GM12865 (cell line): ENCODE measurements around the gene IQCB1.

Source experiments
- DNase-seq: peaks from one replicate; pipeline ENCODE4 v3.0.0; 2010; ENCODE audit warnings: low read depth
- H3K4me3 ChIP-seq: 2 replicates; pipeline ENCODE4 v1.5.1; 2011; ENCODE audit warnings: mild to moderate bottlenecking, low read depth, low read length, control low read depth
- TF ChIP-seq, protein P1 (sequence below): IDR thresholded peaks from 2 replicates; pipeline ENCODE4 v1.5.1; 2011; ENCODE audit warnings: low read length, control low read depth, low read depth, inconsistent platforms; ENCODE audit not compliant: insufficient read depth; ENCODE audit errors: missing control alignments

IQCB1 gene

DNA sequence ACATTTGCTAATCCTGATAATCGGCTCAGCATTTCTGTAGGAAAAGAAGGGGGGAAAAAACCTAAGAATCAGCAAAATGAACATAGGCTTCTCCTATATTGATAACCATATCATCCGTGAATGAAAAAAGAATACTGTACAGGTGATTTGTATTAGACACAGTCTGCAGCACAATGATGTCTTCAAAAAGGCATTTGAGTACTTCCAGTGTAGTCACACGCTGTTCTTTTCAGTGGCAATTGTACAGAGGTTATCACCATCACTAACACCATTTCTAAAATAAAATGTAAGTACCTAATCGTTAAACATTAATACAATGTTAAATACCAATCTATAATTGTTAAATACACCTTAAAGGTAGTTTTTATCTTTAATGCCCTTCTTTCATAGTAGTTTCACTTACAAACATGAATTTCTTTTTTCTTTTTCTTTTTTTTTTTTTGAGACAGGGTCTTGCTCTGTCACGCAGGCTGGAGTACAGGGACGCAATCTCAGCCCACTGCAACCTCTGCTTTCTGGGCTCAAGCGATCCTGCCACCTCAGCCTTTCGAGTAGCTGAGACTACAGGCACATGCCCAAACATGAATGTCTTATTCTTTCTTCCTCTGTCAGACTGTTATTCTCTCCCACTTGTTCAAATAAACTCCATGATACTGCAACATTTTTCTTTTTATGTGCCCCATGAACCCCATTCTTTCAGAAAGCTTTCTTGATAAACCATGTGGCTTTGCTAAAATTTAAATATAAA is 103.7 kb downstream of the IQCB1 start:
- no peak overlapping the region for H3K4me3 ChIP-seq
- TF ChIP-seq, protein P1, sequence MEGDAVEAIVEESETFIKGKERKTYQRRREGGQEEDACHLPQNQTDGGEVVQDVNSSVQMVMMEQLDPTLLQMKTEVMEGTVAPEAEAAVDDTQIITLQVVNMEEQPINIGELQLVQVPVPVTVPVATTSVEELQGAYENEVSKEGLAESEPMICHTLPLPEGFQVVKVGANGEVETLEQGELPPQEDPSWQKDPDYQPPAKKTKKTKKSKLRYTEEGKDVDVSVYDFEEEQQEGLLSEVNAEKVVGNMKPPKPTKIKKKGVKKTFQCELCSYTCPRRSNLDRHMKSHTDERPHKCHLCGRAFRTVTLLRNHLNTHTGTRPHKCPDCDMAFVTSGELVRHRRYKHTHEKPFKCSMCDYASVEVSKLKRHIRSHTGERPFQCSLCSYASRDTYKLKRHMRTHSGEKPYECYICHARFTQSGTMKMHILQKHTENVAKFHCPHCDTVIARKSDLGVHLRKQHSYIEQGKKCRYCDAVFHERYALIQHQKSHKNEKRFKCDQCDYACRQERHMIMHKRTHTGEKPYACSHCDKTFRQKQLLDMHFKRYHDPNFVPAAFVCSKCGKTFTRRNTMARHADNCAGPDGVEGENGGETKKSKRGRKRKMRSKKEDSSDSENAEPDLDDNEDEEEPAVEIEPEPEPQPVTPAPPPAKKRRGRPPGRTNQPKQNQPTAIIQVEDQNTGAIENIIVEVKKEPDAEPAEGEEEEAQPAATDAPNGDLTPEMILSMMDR, result no peak
- DNase-seq, result no peak

GRCh38 chr3:121724130-121724529 is 110.7 kb downstream of the IQCB1 start:
- H3K4me3 ChIP-seq, result no peak overlapping the region
- peak; percentile 52 for DNase-seq
- TF ChIP-seq, protein P1, result no peak

DNA sequence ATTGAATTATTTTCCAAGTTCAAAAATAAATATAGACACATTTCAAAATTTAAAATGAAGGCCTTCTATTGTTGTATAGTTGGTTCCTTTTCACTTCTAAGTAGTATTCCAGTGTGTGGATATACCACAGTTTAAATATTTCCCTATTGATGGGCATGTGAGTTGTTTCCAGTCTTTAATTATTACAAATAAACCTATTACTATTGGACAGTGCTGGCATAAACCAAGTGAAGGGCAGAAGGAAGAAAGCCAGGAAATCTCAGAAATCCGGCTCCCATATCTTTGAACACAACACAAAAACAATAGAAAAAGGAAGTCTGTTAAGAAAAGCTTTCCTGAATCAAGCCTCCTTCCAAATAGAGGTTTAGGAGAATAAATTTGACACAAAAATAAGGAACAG is 111.4 kb downstream of the IQCB1 start:
- no peak overlapping the region for H3K4me3 ChIP-seq
- no peak for DNase-seq

DNA sequence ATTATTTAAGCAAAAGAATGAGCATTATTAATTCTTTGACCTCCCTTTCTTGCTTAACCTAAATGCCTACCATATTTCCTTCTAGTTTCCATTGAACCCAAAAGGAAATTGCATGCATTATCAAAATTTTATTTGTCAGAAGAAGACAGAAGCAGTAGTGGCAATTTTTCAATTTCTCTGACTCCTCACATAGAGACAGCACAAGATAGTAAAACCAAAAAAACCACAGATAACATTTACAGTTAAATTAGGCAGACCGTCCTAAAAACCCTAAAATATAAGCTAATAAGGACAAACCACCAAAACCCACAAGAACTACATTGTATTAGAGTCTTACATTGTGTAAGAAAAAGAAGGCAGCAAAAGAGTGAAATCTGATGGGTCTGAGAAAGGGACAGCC is 112.4 kb downstream of the IQCB1 start:
- TF ChIP-seq, protein P1, result no peak
- DNase-seq, result no peak
- H3K4me3 ChIP-seq, result no peak overlapping the region

More for the DNA sequence above, 111.4 kb downstream of the IQCB1 start:
- TF ChIP-seq, protein P1, result no peak

DNA sequence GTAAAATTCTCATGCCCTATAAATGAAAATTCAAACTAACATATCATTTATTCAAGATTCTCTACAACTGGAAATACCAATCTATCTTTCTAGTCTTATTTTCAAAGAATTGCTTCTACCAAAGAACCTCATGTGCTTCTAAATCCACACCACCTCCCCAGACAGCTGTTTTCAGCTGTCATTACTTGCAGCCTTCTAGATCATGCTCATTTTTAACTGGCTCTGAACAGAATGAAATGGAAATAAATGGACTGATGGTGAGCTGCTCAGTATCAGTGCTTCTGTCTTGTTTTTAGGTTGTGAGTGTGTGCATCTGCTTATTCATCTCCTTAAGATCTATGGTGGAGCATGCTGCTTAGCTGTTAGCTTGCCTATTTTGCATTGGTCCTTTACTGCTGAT is 114.7 kb downstream of the IQCB1 start:
- TF ChIP-seq, protein P1, result no peak
- DNase-seq, result no peak
- H3K4me3 ChIP-seq, result no peak overlapping the region
